T-helper 22 cell (primary cell): ENCODE data around the gene ADGRD1.

Source experiments
- DNase-seq: peaks from one replicate; pipeline ENCODE4 v3.0.0-alpha.2; 2020; ENCODE audit warnings: low read depth

Gene ADGRD1

DNA sequence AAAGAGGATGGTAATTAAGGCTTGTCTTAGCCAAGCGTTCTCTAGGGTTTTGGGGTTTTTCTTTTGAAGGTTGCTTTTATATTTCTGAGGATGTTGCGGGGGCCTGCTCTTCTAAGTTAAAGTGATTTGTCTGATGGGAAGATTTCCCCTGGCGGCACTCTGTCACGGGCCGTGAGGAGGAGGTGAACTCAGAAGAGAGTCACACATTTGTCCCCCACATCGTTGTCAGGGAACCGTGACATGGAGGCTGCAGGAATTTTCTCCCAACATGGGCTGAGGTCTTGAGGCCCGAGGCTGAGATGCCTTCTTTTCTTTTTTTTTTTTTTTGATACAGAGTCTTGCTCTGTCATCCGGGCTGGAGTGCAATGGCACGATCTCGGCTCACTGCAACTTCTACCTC, 71.5 kb downstream of the ADGRD1 start:
- no peak for DNase-seq

DNA sequence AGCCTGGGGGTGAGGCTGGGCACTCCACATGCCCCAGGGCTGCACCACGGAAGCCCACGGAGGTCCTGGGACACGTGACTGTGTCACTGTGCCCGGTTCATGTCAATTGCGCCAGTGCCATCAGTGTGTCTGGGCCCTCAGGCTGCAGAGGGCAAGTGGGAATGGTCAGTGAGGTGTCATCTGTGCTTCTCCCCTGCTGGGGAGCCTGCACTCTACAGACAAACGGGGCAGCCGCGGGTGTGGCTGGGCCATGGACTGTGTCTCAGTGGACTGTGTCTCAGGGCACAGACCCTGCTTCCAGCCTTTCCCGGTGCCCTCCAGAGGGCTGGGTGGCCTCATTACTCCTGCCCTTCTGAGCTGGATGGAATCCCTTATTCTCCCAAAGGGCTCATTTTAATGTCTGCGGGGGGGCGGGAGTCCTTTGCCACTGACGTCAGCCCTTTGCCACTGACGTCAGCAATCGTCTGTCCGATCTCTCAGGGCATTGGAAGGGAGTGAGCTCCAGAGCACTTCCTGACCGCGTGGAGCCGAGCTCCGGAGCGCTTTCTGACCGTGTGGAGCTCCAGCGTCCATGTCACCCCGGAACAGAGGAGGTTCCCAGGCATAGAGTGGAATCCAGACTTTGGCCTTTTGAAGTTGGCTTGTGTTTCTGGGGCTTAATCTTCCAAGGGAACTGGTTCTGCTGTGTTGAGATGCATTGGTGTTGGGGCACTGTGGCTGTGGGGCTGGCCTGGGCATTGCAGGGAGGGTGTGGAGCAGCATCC, 72.4 kb downstream of the ADGRD1 start:
- no peak for DNase-seq

DNA sequence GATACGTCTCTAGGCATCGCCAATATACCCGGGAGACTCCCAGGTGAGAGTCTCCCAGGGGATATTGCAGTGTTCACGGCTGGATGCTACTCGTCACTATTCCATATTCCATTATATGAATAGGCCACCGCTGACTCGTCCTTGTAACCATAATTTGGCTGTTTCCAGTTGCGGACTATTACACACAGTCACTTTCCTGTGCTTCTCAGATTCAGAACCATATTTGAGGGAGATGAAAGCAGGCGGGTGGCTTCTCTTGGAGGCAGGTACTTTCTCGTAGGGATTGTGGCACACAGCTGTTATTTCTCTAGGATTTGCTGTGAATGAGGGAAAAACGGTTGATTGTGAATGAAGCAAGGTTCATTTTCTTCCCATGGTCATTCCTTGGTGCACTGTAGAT, 73.0 kb downstream of the ADGRD1 start:
- no peak for DNase-seq

- no peak for DNase-seq
Measured at GRCh38 chr12:131027264-131027663, 73.6 kb downstream of the ADGRD1 start.

DNA sequence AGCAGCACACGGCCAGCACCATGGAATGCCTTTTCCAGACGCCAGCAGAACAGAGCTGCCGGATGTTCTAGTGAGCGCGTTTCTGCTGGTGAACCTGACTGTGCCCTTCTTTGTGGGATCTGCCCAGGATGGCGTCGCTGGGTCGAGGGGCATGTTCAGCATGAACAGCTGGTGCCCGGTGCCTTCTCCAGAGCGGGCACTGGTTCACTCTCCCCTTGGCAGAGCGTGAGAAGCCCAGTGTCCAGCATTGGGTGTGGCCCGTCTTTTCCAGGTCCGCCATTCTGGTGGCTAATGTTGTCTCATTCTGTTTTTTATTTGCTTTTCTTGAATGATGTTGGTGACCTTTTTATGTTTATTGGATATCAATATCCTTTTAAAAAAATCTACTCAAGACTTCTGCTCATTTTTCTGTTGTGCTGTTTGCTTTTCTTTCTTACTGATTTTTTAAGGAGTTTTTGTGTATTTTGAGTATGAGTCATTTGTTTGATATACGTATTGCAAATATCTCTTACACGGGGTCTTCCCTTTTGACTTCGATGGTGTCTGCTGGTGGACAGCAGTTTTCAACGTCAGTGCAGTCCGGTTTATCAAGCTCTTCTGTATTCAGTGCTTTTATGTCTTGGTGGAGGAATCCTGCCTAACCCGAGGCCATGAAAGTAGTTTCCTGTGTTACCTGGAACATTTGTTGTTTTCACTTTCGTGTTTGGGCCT, 74.3 kb downstream of the ADGRD1 start:
- DNase-seq: no peak

DNA sequence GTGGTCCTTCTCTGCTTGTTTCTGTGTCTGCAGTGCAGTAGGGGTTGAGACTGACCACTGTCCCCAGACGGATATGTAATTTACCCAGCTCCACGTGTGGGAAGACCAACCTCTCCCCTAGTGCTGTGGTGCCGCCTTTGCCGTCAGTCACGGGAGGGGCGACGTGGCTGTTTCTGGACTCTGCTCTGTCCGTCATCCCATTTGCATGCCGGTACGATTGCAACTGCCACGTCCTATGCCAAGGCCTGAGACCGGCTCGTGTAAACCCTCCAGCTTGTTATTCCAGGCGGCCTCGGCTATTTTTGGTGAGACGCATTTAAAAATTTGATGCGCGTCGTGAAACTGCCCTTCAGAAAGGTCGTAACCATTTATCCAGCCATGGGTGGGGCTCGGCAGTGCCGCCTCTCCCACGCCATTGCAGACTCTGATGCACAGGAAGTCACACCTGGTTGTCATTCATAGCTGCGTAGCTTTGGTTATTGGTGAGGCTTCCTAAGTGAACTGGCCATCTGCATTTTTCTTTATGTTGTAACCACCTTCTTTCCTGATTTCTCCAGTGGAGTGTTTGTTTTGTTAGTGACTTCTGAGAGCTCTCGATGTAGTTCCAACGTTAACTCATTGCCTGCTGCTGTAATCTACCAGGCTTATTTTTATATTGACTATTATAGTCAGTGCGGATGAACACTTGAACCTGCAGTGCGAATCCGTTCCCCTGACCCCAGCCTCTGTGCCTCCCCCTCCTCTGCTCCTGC, 75.1 kb downstream of the ADGRD1 start:
- DNase-seq: no peak

DNA sequence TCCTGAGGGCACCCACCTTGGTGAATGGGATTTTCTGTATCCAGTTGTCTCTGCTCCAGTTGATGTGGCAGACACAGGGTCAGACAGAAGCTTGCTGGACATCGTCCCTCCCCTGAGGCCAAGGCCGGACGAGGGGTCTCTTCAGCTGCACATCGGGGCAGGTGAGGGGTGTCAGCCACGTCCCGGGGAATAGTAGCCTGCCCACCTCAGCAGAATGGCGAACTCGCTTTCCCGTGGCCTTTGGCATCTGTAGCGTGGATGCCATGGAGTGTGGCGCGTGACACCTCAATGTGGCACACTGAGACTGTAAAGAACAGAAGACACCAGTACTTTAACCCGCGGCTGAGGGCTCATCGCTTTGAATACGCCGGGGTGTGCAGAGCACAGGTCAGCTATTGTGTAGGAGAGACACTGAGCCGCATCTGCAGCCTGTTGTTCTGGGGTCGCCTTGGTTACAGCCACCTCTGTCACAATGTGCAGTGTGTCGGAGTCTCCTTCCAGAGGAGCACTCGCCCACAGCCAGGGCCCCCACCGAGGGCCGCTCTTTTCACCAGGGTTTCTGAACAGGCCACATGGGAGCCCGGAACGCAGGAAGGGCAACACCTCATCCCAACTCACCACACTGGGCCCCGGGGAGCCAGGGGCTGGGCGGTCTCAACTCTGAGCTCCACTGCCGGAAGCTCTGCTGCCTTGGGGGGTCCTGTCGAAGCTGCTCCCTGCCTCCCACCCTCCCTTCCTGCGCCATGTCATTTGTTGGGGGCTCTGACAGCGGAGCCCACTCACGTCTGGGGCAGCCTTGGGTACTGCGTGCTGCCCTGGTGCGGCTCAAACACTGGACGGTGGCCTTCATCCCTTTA, 77.0 kb downstream of the ADGRD1 start:
- DNase-seq: no peak

GRCh38 chr12:131032082-131032750, 78.5 kb downstream of the ADGRD1 start:
- DNase-seq: no peak

DNA sequence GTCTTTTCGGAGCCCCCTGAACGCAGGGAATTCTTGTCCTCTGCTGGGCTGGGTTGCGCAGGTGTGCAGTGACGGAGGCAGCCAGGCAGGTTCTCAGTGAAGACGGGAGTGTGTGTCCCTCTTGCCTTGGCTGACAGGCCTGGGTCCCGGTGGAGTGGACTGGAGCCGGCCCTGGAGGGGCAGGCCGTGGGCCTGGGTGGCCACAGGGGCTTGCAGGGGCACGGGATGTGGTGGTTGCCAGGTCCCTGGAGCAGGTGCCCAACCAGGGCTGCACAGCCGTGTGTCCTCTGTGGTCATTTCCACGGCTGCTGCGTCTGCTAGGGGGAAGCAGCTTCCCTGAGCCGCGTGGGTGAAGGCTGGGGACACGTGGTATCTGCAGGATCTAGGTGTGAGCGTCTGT, 79.8 kb downstream of the ADGRD1 start:
- DNase-seq: no peak

DNA sequence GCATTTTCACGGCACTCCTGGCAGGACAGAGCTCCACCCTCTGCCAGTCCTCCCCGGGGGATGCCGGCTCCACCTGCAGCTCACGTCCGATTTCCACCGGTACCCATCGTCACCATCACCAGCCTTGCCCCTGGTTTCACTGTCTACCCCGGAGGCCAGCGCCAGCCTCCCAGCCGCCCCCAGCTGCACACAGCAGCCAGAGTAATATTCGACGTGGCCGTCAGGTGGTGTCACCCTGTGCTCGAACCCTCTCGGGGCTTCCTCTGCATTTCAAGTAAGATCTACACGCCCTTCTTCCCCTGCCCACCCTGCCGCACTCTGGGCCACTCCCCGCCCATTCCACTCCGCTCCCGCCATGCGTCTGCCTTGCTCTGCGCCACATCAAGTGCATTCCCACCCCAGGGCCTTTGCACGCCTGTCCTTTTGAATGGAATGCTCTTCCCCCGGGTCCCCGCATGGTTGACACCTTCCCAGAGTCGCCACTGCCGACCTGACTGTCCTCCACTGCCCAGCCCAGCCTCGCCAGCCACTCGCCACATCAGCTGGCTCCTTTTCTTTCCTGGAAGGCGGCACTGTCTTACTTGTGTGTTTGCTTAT, 80.3 kb downstream of the ADGRD1 start:
- DNase-seq: no peak

DNA sequence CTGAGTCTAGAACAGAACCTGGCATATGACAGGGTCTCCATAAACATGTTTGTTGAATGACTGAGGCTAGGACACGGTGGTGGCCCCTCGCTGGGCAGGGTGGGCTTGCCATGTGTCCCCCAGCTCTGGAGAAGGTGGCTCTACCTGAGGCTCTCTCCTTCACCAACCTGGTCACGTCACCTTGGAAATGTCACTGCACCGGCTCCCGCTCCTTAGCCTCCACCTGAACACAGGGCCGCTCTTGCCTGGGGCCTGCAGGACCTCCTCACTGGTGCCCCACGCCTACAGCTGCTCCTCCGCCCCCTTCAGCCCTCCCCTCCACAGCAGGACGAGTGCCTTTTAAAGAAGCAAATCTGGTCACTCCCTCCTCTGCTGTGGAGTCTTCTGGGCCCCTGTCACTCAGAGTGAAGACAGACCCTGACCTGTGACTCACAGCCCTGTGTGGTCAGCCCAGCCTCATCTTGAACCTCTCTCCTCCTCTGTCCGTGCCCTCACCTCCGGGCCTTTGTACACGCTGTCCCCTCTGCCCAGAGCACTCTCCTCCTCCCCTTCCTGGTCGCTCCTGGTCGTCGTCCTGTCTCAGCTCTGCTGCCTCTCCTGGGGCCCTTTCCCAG, 81.0 kb downstream of the ADGRD1 start:
- DNase-seq: no peak

DNA sequence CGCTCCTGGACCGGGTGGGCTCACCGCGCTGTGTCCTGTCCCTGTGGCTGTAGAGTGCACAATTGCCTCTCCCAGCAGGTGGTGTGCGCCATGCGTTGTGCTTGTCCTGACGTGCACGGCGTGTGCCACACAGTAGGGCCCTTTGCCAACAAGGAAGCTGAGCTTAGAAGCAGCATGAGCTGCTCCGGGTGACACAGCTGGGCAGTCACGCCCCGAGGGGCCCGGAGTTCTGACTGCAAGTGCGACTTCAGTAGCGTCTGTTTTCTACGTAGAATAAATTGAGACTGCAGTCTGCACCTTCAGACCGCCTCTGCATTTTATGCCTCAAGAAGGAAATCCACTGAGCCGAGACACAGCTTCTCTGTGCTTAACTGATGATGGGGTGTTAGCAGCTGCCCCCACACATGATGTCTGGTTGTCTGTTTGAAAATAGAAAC, 81.6 kb downstream of the ADGRD1 start:
- no peak for DNase-seq

DNA sequence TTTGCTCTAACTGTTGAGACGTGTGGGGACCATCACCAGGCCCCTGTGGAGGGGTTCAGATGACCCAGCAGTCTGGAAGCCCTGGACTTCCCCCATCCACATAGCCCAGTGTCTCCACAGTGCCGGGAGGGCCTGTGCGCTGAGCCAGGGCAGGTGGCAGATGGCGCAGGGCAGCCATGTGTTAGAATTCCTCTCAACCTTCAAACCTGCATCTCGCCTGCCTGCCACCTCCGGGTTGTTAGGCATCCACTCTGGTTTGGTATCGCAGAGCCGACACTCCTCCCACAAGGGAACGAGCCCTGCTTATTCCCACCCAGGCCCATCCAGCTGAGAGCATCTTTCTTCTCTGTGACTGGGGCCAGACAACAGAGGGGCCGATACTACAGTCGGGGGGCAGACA, 84.5 kb downstream of the ADGRD1 start:
- no peak for DNase-seq

- no peak for DNase-seq
Measured at GRCh38 chr12:131038961-131039950, 85.5 kb downstream of the ADGRD1 start.

DNA sequence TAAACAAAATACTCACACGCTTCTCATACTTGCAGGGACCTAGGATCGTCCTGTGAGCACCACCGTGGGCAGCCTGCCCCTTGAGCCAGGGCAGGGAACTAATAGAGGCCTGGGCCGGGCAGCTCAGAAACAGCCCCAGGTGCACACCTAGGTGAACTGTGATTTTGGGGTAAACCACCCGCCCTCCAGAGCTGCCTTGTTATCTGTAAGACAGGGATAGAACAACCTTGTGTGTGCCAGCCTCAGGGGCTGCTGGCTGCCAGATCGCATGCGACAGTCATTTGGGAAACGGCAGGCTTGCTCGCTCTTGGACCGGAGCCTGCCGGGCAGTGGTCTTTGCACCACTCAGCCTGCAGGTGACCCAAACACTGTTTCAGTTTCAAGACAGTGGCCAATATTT, 86.8 kb downstream of the ADGRD1 start:
- DNase-seq: no peak

- DNase-seq: no peak
Measured at GRCh38 chr12:131041216-131041967, 87.7 kb downstream of the ADGRD1 start.

DNA sequence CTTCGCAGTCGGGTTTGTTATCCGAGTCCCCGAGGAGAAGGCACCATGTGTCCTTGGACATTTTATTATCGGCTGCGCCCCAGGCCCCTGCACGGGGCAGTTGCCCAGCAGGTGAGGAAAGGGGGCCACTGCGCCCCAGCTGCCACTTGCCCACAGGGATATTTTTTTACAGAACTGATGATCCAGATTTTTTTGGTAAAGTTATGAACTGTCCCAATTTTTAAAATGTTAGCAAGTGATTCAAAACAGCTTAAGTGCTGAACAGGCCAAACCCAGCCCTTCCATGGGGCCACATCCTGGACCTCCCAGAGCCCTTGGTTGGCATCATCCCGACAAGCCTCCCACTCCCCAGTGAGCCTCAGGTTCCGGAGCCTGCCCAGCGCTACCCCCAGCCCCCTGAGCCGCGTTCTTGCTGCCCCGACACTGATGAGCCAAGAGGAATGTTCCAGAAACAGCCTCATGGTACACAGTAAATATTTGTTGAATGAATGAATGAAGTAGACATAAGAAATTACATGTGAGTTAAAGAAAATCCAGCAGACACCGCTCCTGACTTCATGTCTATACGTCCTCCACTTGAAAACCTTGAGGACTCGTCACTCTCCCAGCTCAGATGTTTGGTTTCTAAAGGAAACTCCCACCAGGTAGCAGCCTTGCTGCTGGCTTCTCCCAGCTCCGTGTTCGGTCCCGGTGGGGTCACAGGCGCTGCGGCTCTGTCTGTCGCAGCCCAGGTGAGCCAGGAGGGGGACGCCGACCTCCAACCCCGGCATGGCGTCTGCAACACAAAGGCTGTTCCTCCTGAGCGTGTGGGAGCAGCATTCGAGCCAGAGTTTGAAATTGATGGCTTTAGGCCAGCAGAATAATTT, 88.5 kb downstream of the ADGRD1 start:
- no peak for DNase-seq

- no peak for DNase-seq
Measured at GRCh38 chr12:131042834-131043245, 89.1 kb downstream of the ADGRD1 start.
